Measurements from ENCODE around the gene STK17A.
"Not testable (repeated sequence)": the region's sequence is repeated elsewhere in the genome, so short reads cannot be mapped to it uniquely, and the experiment has no call there.

The STK17A gene

DNA sequence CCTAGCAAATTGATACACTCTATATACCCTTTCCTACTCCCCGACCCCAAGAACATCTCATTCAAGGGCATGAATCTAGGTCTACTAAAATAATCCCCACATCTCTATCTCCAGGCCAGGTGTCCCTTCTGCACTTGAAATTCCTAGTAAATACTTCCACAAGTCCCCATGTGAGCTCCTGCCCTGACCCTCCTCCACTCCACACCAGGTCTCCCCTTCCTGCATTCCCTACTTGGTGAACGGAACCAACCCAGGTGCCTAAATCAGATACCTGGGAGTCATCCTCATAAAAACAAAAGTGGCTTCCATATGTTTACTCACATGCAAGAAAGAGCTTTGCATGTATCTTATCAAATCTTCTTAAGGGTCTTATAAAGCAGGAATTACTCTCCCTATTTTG lies 77.2 kb downstream of the STK17A start:
- DNase-seq = no peak

DNA sequence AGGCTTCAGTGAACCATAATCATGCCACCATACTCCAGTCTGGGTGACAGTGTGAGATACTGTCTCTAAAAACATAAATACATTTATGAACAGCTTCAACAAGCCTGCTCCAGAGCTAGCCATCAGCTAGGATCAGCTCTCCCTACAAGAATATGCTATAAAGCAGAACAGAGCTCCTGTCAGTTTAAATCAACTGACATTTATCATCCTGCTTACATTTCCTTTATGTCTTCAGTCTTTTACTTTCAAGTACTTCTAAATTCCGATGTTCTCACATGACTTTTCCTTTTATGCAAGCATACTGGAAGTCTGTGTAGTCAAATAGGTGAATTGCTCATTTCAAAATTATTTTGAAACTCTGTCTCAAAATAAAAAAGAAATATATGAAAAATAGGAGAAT lies 81.8 kb downstream of the STK17A start:
- no peak for DNase-seq

DNA sequence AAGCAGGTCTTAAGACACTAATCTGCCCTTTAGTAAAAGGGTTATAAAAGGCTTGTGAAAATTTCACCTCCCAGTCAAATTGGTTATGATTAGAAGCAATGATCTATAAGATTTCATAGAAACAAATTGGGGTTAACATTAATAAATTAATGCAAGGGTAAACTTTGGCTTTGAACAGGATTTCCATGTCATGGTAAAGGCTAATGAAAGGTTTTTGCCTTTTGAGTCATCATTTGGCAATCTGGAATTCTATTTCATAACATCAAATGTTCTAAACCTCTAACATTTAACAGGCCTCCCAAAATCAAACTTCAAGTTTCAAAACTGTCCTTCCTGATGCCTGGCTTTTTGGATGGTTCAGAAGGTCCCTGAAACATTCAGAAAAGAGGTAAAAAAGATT lies 84.0 kb downstream of the STK17A start:
- no peak for DNase-seq

DNA sequence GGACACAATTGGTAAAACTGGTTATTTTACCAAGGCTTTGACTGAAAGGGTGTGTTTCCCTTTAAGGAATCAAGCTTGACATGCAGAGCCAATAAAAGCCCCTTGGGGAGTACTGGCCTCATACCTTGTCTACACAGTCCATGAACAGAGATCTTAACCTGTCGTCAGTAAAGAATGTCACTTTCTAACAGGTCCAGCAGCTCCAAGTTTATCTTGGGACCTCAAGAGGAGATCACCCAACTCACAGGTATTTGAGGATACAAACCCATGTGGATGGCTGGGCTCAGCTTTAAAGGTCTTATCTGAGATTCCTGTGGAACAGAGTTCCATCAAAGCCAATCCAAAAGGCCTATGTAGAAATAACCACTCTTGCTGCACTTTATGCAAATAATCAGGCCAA lies 85.1 kb downstream of the STK17A start:
- no peak for DNase-seq

DNA sequence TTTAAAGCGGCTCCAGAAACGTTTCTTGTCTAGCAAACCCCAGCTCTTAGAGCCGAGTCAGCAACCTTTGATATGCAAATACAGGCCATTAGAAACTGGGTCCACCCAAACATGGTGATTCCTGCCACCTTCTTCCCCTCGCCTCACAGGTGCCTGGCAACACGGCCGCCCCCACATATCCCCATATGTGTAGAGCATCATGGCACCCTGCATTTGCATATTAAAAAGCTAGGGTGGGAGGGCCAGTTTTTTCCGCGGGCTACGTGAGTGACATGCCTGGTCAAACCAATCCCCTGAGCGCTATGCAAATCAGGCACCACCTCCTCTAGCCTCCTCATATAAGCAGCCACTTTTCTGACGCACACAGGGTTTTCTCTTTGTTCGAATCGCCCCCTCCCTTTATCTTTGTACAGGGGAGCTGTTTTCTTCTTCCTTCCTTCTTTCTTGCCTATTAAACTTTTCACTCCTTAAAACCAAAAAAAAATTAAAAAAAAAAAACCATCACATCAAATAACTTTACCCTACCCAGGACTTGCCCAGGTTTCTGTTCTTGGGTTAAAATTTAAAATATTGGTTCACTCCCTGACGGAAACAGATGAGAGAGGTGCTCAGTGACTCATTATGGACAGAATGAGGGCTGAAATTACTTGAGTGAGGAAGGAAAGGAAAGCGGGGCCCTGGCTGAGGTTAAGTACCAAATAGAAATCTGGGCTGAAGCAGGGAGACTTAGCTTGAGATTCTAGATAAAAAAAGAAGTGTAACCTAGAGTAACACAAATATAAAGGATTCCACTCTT lies 86.6 kb downstream of the STK17A start:
- DNase-seq = no peak

DNA sequence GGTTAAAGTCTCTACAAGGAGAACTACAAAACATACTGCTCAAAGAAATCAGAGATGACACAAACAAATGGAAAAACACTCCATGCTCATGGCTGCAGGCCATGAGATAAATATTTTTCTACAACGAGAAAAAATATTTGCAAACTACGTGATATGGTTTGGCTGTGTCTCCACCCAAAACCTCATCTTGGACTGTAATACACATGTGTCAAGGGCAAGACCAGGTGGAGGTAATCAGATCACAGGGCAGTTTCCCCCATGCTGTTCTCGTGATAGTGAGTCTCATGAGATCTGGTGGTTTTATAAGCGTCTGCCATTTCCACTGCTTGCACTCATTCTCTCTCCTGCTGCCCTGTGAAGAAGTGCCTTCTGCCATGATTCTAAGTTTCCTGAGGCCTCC lies 88.6 kb downstream of the STK17A start:
- no peak for DNase-seq

DNA sequence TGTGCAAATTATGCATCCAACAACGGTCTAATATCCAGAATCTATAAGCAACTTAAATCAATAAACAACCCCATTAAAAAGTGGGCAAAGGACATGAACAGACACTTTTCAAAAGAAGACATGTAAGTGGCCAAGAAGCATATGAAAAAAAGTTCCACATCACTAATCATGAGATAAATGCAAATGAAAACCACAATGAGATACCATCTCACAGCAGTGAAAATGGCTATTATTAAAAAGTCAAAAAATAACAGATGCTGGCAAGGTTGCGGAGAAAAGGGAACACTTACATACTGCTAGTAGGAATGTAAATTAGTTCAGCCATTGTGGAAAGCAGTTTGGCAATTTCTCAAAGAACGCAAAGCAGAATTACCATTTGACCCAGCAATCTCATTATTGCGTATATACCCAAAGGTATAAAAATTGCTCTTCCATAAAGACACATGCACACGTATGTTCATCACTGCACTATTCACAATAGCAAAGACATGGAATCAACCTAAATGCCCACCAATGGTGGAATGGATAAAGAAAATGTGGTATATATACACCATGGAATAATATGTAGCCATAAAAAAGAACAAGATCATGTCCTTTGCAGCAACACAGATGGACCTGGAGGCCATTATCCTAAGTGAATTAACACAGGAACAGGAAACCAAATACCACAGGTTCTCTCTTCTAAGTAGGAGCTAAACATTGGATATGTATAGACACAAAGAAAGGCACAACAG lies 90.5 kb downstream of the STK17A start:
- not testable (repeated sequence) for DNase-seq

DNA sequence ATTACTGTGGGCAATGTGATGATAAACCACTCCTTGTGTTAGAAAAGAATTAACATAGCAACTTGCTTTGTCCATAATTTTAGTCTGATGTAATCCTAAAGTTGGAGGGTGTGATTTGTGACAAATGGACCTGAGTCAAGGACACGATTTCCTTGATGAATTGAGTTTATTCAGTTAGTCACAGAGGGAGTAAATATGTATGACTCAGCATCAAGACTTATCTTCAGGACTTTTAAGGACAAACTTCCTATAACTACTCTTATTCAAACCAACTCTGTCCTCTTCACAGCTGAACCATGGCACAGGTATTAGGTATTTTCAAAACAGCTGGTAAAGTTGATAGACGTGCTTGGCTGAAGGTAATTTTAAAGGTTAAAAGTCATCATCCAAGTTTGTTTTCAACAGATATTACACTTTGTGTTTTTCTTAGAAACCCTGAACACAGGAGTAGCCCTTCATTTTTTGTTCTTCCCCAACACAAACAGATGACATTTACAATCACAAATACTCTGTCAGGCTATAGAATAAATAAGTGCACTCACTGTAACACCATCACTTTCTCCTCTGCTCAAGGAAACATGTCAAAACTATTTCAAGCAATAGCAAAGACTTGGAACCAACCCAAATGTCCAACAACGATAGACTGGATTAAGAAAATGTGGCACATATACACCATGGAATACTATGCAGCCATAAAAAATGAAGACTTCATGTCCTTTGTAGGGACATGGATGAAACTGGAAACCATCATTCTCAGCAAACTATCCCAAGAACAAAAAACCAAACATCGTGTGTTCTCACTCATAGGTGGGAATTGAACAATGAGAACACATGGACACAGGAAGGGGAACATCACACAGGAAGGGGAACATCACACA lies 91.9 kb downstream of the STK17A start:
- no peak for DNase-seq
